ENCODE measurements around the gene CLEC4G.
A peak's percentile ranks its signal among the peaks of the same experiment; 100 is the strongest.
"Not testable (repeated sequence)": the region's sequence is repeated elsewhere in the genome, so short reads cannot be mapped to it uniquely, and the experiment has no call there.

The CLEC4G gene

GRCh38 chr19:7759156-7759555 lies 27.2 kb upstream of the CLEC4G start:
- H3K4me1 Mint-ChIP-seq, result peaks cover 8% of the 10 kb centered on the region
- DNase-seq (ENCODE audit: low spot score in 2 of 2), result no peak
- no peak overlapping the region for H3K27ac Mint-ChIP-seq
- peaks cover 5% of the 10 kb centered on the region for H3K36me3 Mint-ChIP-seq
- no peak overlapping the region for H3K4me3 Mint-ChIP-seq
- no peak for ATAC-seq
- H3K9me3 Mint-ChIP-seq, result peaks cover 35% of the 10 kb centered on the region

- ATAC-seq (no peak), DNase-seq (ENCODE audit: low spot score in 2 of 2) (no peak)
- Mint-ChIP-seq H3K9me3 (peaks cover 35% of the 10 kb centered on the region), H3K4me1 (peaks cover 19% of the 10 kb centered on the region), H3K36me3 (peaks cover 8% of the 10 kb centered on the region), H3K4me3 (no peak overlapping the region), H3K27ac (no peak overlapping the region)
Observed at GRCh38 chr19:7757358-7757757, 25.4 kb upstream of the CLEC4G start.

- peaks cover 22% of the 10 kb centered on the region for H3K4me1 Mint-ChIP-seq
- H3K36me3 Mint-ChIP-seq, result peaks cover 12% of the 10 kb centered on the region
- no peak overlapping the region for H3K4me3 Mint-ChIP-seq
- no peak for ATAC-seq
- H3K9me3 Mint-ChIP-seq, result peaks cover 36% of the 10 kb centered on the region
- no peak overlapping the region for H3K27ac Mint-ChIP-seq
- no peak for DNase-seq (ENCODE audit: low spot score in 2 of 2)
Observed at GRCh38 chr19:7756258-7756657, 24.3 kb upstream of the CLEC4G start.

GRCh38 chr19:7751157-7751783 lies 19.4 kb upstream of the CLEC4G start:
- Mint-ChIP-seq H3K36me3 (peaks cover 12% of the 10 kb centered on the region), H3K9me3 (peaks cover 28% of the 10 kb centered on the region), H3K4me1 (peaks cover 35% of the 10 kb centered on the region), H3K4me3 (no peak overlapping the region), H3K27ac (peak overlapping the region; percentile 64)
- DNase-seq (ENCODE audit: low spot score in 2 of 2) (peak; percentile 17 to 59), ATAC-seq (peak; percentile 96)

GRCh38 chr19:7748756-7749155 lies 16.8 kb upstream of the CLEC4G start:
- no peak for DNase-seq (ENCODE audit: low spot score in 2 of 2)
- ATAC-seq, result no peak
- H3K4me3 Mint-ChIP-seq, result no peak overlapping the region
- no peak overlapping the region for H3K27ac Mint-ChIP-seq
- peaks cover 25% of the 10 kb centered on the region for H3K4me1 Mint-ChIP-seq
- H3K36me3 Mint-ChIP-seq, result peaks cover 6% of the 10 kb centered on the region
- peaks cover 12% of the 10 kb centered on the region for H3K9me3 Mint-ChIP-seq

- H3K27ac Mint-ChIP-seq, result no peak overlapping the region
- H3K36me3 Mint-ChIP-seq, result peaks cover 6% of the 10 kb centered on the region
- peaks cover 19% of the 10 kb centered on the region for H3K4me1 Mint-ChIP-seq
- peaks cover 12% of the 10 kb centered on the region for H3K9me3 Mint-ChIP-seq
- no peak for DNase-seq (ENCODE audit: low spot score in 2 of 2)
- ATAC-seq, result no peak
- H3K4me3 Mint-ChIP-seq, result no peak overlapping the region
Observed at GRCh38 chr19:7748171-7748570, 16.3 kb upstream of the CLEC4G start.

- peaks cover 17% of the 10 kb centered on the region for H3K4me1 Mint-ChIP-seq
- H3K9me3 Mint-ChIP-seq, result peaks cover 12% of the 10 kb centered on the region
- peak within 1 kb of the TSS; percentile 57 for H3K27ac Mint-ChIP-seq
- H3K36me3 Mint-ChIP-seq, result peaks cover 3% of the 10 kb centered on the region
- H3K4me3 Mint-ChIP-seq, result no peak within 1 kb of the TSS
- ATAC-seq (no peak), DNase-seq (ENCODE audit: low spot score in 2 of 2) (no peak)
Observed at GRCh38 chr19:7746903-7747884, 15.3 kb upstream of the CLEC4G start, which contains the start of gene CD209. CD209 (minus strand) TSS chr19:7747534; CDS start chr19:7747511, 23 bp downstream.

GRCh38 chr19:7746306-7746705 lies 14.4 kb upstream of the CLEC4G start:
- ATAC-seq; H3K27ac Mint-ChIP-seq; DNase-seq (ENCODE audit: low spot score in 2 of 2); H3K4me3 Mint-ChIP-seq; H3K36me3 Mint-ChIP-seq: not testable (repeated sequence)
- Mint-ChIP-seq H3K9me3 (peaks cover 11% of the 10 kb centered on the region), H3K4me1 (peaks cover 14% of the 10 kb centered on the region)

GRCh38 chr19:7744871-7745650 lies 13.2 kb upstream of the CLEC4G start:
- ATAC-seq (no peak), DNase-seq (ENCODE audit: low spot score in 2 of 2) (no peak)
- H3K4me3 Mint-ChIP-seq, result no peak overlapping the region
- no peaks in the 10 kb centered on the region for H3K36me3 Mint-ChIP-seq
- H3K9me3 Mint-ChIP-seq, result peaks cover 6% of the 10 kb centered on the region
- H3K4me1 Mint-ChIP-seq, result peaks cover 7% of the 10 kb centered on the region
- no peak overlapping the region for H3K27ac Mint-ChIP-seq

- H3K27ac Mint-ChIP-seq, result no peak overlapping the region
- peaks cover 6% of the 10 kb centered on the region for H3K4me1 Mint-ChIP-seq
- no peaks in the 10 kb centered on the region for H3K36me3 Mint-ChIP-seq
- H3K9me3 Mint-ChIP-seq, result peaks cover 6% of the 10 kb centered on the region
- no peak overlapping the region for H3K4me3 Mint-ChIP-seq
- DNase-seq (ENCODE audit: low spot score in 2 of 2) (no peak), ATAC-seq (no peak)
Observed at GRCh38 chr19:7744199-7744786, 12.4 kb upstream of the CLEC4G start.

- Mint-ChIP-seq H3K4me3 (no peak overlapping the region), H3K4me1 (peaks cover 6% of the 10 kb centered on the region), H3K36me3 (no peaks in the 10 kb centered on the region), H3K9me3 (peaks cover 6% of the 10 kb centered on the region), H3K27ac (no peak overlapping the region)
- ATAC-seq, result peak; percentile 76
- DNase-seq (ENCODE audit: low spot score in 2 of 2), result no peak
Observed at GRCh38 chr19:7743425-7743841, 11.5 kb upstream of the CLEC4G start.

- H3K36me3 Mint-ChIP-seq, result no peaks in the 10 kb centered on the region
- ATAC-seq (peak; percentile 8), DNase-seq (ENCODE audit: low spot score in 2 of 2) (no peak)
- peaks cover 2% of the 10 kb centered on the region for H3K9me3 Mint-ChIP-seq
- no peak overlapping the region for H3K27ac Mint-ChIP-seq
- no peak overlapping the region for H3K4me3 Mint-ChIP-seq
- H3K4me1 Mint-ChIP-seq, result peaks cover 6% of the 10 kb centered on the region
Observed at GRCh38 chr19:7742991-7743390, 11.1 kb upstream of the CLEC4G start.

GRCh38 chr19:7742575-7742974 lies 10.7 kb upstream of the CLEC4G start:
- Mint-ChIP-seq H3K4me3 (no peak overlapping the region), H3K4me1 (peaks cover 6% of the 10 kb centered on the region), H3K9me3 (no peaks in the 10 kb centered on the region), H3K36me3 (no peaks in the 10 kb centered on the region), H3K27ac (no peak overlapping the region)
- DNase-seq (ENCODE audit: low spot score in 2 of 2) (no peak), ATAC-seq (no peak)

GRCh38 chr19:7740682-7741054 lies 8.8 kb upstream of the CLEC4G start:
- Mint-ChIP-seq H3K27ac (no peak overlapping the region), H3K36me3 (no peaks in the 10 kb centered on the region), H3K4me3 (no peak overlapping the region), H3K4me1 (peaks cover 6% of the 10 kb centered on the region), H3K9me3 (no peaks in the 10 kb centered on the region)
- DNase-seq (ENCODE audit: low spot score in 2 of 2) (no peak), ATAC-seq (no peak)
